ENCODE results near the gene IGLL1.

The IGLL1 gene

GRCh38 chr22:23557467-23557866, 22.6 kb downstream of the IGLL1 start:
- no peak overlapping the region for H3K4me3 ChIP-seq (ENCODE audit: low read depth, low read length)
- no peak for DNase-seq (ENCODE audit: low read depth)
- TF ChIP-seq MYC (IDR thresholded peaks at IDR 0.05; ENCODE audit: low read depth, low read length): no peak
- no peak for TF ChIP-seq POLR2A (IDR thresholded peaks at IDR 0.05; ENCODE audit: extremely low read depth, insufficient read length)
- TF ChIP-seq CTCF (IDR thresholded peaks at IDR 0.05; ENCODE audit: low read depth, low read length): no peak

DNA sequence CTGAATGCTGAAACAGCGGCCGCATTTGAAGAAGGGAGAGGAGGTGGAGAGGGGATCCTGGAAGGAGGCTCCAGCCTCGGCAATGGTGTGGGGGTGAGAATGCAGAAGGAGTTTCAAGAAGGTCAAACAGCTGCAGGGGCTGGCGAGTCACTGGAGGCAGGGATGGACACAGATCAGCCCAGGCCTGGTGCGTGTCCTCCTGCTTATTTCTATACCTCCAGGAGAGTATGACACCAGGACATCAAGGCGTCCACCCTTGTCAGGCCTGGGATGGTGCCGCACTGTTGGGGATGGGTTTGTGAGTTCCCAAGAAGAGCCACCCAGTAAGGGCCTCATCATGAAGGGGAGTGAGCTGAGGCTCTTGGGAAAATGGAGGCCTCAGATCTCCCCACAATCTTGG, 23.1 kb downstream of the IGLL1 start:
- H3K4me3 ChIP-seq (ENCODE audit: low read depth, low read length): no peak overlapping the region
- DNase-seq (ENCODE audit: low read depth): no peak
- no peak for TF ChIP-seq POLR2A (IDR thresholded peaks at IDR 0.05; ENCODE audit: extremely low read depth, insufficient read length)
- TF ChIP-seq MYC (IDR thresholded peaks at IDR 0.05; ENCODE audit: low read depth, low read length): no peak

DNA sequence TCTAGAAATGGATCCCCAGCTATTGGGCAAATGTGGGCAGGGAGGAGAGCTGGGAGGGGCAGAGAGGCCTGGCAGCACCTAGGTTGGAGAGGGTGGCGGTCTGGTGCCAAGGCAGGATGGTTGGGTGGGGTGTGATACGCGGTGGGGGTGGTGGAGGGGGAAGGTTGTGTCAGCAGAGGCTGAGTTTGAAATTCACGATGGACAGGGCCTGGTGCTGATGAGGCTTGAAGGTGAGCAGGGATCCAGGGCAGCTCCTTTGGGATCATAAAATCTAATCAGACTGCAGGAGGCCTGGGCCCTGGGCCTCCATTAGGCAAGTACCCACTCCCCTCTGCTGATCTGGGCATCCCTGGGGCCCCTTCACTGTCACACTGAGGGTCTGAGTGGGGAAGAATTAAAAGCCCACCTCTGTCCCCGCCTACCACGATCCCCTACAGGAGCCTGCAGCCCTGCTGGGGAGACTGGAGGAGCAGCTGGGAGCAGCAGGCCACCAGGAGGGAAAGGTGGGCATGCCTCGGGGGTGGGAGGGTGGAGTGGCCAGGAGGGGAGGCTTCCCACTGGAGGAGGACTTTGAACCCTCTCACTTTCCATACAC, 24.0 kb downstream of the IGLL1 start:
- no peak for DNase-seq (ENCODE audit: low read depth)
- no peak for TF ChIP-seq MYC (IDR thresholded peaks at IDR 0.05; ENCODE audit: low read depth, low read length)
- no peak for TF ChIP-seq CTCF (IDR thresholded peaks at IDR 0.05; ENCODE audit: low read depth, low read length)
- TF ChIP-seq POLR2A (IDR thresholded peaks at IDR 0.05; ENCODE audit: extremely low read depth, insufficient read length): no peak
- TF ChIP-seq MAX (IDR thresholded peaks at IDR 0.05; ENCODE audit: low read depth, low read length): no peak
- H3K4me3 ChIP-seq (ENCODE audit: low read depth, low read length): no peak overlapping the region

DNA sequence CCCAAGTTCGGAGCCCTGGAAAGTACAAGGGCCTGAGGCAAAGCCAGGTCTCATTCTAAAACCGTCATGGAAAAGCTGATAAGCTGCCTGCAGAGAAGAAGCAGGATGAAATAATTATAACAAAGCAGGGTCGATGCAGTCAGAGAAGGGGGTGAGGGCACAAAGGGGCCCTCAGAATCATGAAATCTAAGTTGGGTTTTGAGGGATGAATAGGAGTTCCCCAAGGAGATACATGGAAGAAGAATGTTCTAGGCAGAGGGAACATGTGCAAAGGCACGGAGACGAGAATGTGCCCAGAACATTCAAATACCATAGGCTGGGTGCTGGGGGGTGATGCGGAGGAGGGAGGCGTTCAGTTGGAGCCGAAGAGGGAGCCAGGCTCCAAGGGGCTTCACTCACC, 25.0 kb downstream of the IGLL1 start:
- no peak for TF ChIP-seq MAX (IDR thresholded peaks at IDR 0.05; ENCODE audit: low read depth, low read length)
- no peak for TF ChIP-seq CTCF (IDR thresholded peaks at IDR 0.05; ENCODE audit: low read depth, low read length)
- TF ChIP-seq POLR2A (IDR thresholded peaks at IDR 0.05; ENCODE audit: extremely low read depth, insufficient read length): no peak
- no peak for TF ChIP-seq MYC (IDR thresholded peaks at IDR 0.05; ENCODE audit: low read depth, low read length)
- H3K4me3 ChIP-seq (ENCODE audit: low read depth, low read length): no peak overlapping the region
- no peak for DNase-seq (ENCODE audit: low read depth)

DNA sequence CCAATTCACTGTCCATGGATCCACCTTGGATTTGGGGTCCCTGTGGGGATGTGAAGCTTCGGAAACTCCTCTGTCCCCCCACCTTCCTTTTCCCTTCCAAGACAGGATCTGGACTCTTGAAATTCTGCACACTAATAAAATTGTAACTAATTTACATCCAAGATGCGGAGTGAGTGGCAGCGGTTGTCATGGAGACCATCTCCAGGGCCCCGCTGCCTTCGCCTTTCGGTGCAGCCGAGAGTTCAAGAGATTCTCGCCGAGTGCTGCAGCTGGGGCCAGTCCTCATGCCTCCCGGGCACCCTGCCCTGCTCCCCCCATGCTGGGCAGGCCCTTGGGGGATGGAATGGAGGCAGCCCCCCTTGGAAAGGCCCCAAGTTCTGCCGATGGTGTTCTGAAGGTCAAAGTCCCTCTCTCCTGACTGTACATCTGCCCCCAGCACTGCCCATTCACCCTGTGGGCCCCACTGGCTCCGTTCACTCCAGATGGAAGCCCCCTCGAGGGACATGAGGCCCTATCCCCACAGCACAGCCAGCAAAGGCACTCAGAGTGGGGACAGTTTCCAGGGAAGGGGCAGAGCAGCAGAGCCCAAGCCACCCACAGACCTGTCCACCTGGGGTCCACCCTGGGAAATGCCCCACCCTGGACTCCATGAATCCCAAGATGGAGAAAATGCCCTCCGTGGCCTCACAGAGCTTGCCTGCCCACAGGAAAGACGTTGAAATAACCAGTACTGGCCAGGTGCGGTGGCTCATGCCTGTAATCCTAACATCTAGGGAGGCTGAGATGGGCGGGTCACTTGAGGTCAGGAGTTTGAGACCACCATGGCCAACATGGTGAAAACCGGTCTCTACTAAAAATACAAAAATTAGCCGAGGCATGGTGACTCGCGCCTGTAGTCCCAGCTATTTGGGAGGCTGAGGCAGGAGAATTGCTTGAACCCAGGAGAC, 25.9 kb downstream of the IGLL1 start:
- H3K4me3 ChIP-seq (ENCODE audit: low read depth, low read length): no peak overlapping the region
- TF ChIP-seq POLR2A (IDR thresholded peaks at IDR 0.05; ENCODE audit: extremely low read depth, insufficient read length) (no peak), CTCF (IDR thresholded peaks at IDR 0.05; ENCODE audit: low read depth, low read length) (no peak), MYC (IDR thresholded peaks at IDR 0.05; ENCODE audit: low read depth, low read length) (no peak), MAX (IDR thresholded peaks at IDR 0.05; ENCODE audit: low read depth, low read length) (no peak)
- no peak for DNase-seq (ENCODE audit: low read depth)

DNA sequence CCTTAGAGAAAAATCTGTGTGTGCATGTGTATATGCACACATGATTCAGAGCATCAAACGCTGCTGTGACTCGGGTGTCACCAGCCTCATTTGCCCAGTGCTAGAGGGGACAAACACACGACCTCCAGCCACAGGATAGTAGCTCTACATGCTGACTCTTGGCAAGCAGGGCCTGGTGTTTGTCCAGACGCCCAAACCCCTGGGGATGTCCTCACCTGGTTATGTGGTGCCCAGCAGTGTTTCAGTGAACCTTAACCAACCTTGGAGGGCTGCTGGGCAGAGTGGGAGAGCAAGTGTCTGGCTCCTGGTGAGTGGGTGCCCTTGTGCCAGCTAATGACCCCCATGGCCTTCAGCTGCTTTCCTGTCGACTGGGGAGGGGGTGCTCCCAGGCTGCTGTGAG, 26.7 kb downstream of the IGLL1 start:
- no peak overlapping the region for H3K4me3 ChIP-seq (ENCODE audit: low read depth, low read length)
- DNase-seq (ENCODE audit: low read depth): no peak
- TF ChIP-seq MAX (IDR thresholded peaks at IDR 0.05; ENCODE audit: low read depth, low read length) (no peak), POLR2A (IDR thresholded peaks at IDR 0.05; ENCODE audit: extremely low read depth, insufficient read length) (no peak), CTCF (IDR thresholded peaks at IDR 0.05; ENCODE audit: low read depth, low read length) (no peak), MYC (IDR thresholded peaks at IDR 0.05; ENCODE audit: low read depth, low read length) (no peak)
